ENCODE measurements around the gene NPHP4.

GRCh38 chr1:5849550-5849949 is 142.7 kb downstream of the NPHP4 start:
- TF ChIP-seq CTCF (IDR thresholded peaks at IDR 0.05) (no peak), POLR2A (IDR thresholded peaks at IDR 0.05) (no peak), EP300 (IDR thresholded peaks at IDR 0.05; ENCODE audit: low read depth) (no peak), POLR2AphosphoS5 (IDR thresholded peaks at IDR 0.05) (no peak)

Measured in transverse colon (tissue), 4 donors.